T-helper 9 cell (primary cell): ENCODE data around the gene SPEM1.

ENCODE experiments used
- DNase-seq: peaks from one replicate; pipeline ENCODE4 v3.0.0-alpha.2; 2020

The SPEM1 gene

GRCh38 chr17:7403043-7403726 is 16.9 kb upstream of the SPEM1 start:
- peak; percentile 25 for DNase-seq

DNA sequence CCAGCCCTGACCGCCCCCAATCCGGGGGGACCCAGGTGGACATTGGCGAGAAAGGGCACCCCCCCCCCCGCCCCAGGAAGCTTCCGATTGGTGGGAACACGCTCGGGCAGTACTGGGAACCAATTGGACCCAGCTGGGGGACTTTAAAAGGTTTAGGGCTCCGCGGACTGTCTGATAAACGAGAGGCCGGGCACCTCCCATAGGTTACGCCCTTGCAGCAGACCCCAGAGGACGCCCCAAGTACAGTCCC is 16.5 kb upstream of the SPEM1 start:
- DNase-seq, result no peak

DNA sequence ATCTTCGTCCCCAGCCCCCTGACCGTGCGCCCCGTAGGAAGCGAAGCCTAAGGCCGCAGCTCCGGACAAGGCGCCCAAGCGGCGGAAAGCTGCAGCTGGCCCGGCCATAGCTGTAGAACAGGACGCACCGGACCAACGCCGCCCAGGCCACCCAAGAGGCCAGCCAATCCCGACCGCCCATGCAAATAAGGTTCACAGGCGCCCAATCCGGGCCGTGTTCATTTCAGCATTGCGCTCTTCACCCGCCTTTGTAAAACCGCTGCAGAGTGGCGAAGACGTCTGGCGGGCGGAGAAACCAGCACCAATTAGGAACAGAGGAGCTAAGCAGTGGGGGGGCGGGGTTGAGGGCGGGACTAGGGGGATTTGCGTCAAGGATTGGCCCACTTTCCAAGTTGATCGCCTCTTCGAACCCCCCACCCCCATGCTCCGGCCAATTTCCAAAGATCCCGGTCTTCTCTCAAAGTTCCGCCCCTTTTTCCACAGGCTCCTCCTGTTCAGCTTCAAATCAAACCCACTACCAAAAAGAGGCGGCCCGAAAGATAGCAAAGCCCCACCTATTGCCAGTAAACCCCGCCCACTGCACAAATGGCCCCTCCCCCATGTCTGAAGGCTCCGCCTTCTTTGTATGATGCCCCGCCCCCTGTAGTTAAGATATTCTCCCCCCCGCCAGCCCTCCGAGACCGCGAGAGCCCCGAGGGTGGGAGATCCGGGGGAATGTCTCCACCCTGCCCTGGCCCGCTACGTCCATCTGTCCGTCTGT is 16.0 kb upstream of the SPEM1 start, which contains the start of gene TMEM256:
TSS of gene TMEM256 (minus strand) at position 121 of the 760 bp plus-strand sequence. CDS start at position 108, 13 bp downstream.
- peak; percentile 96 for DNase-seq

DNA sequence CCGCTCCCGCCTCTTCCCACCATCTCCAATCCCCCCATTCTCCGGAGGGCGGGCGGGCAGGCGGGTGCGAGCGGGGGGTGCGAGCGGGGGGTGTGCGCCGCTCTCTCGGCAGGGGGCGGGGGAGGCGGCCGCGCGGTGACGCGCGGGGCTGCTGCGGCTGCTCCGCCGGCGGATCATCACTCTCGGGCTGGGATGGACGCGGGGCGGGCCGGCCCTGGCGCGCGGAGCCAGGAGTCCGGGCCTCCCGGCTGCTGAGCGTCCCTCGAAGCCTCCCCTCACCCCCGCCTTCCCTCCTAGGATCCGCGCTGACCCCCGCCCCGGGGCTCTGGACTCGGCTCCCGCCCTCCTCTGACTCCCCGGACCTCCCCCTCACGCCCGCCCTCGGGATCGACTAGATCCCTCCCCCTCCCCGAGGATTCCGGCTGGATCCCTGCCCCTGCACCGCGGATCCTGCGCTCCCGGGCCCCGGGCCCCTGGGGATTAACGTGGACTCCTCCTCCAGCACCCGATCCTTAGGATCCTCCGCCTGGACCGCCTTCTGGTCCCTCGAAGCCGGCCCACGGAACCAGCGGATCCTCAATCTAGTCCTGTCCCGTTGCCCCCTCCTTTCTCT is 15.3 kb upstream of the SPEM1 start:
- peak; percentile 70 for DNase-seq

GRCh38 chr17:7405350-7406234 is 14.5 kb upstream of the SPEM1 start:
- DNase-seq, result no peak

- no peak for DNase-seq
These were observed 13.8 kb upstream of the SPEM1 start for GRCh38 chr17:7406235-7406825.

GRCh38 chr17:7407082-7407481 is 13.0 kb upstream of the SPEM1 start:
- DNase-seq, result no peak

- DNase-seq, result no peak
These were observed 12.5 kb upstream of the SPEM1 start, which contains the start of gene NLGN2 for GRCh38 chr17:7407485-7408251. Gene NLGN2, plus strand, starts transcription at chr17:7407845. Its CDS starts 411 bp downstream, at chr17:7408256.

GRCh38 chr17:7408252-7408727 is 11.8 kb upstream of the SPEM1 start:
- no peak for DNase-seq

DNA sequence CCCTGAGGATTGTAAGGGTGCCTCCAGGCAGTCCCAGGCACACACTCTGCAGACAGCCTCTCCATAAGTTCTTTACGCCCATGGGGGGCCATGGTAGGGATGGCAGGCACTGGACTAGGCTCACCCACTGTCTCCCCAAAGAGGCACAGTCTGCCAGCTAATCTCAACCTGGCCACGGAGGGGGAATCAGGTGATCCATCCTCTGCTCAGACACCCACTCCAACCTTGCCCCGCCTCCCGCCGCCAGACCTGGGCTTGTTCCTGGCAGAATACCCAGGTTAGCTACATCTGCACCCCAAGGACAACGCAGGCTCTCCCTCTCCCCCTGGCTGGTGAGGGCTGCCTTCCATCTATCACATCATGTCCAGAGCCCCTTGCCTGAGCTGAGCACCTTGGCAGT is 11.3 kb upstream of the SPEM1 start:
- no peak for DNase-seq

- DNase-seq, result no peak
These were observed 10.4 kb upstream of the SPEM1 start for GRCh38 chr17:7409716-7410115.

- no peak for DNase-seq
These were observed 9.3 kb upstream of the SPEM1 start for GRCh38 chr17:7410634-7411426.

DNA sequence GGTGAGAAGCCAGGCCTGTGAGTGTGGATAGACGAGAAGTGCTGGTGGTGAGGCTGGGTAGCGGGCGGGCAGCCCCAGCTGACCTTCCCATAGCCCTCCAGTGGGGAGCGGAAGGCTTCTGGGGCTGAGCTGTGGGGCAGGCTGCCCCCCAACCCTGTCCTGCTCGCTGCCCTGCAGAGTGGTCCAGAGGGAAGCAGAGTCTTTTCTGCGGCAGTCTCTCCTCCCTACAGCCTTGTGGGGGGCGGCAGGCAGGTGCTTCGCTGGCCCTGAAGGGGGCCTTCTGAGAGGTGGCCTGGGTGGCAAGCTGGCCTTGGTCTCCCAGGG is 8.7 kb upstream of the SPEM1 start:
- no peak for DNase-seq

GRCh38 chr17:7413346-7413985 is 6.7 kb upstream of the SPEM1 start:
- no peak for DNase-seq

GRCh38 chr17:7414837-7415236 is 5.3 kb upstream of the SPEM1 start:
- no peak for DNase-seq

DNA sequence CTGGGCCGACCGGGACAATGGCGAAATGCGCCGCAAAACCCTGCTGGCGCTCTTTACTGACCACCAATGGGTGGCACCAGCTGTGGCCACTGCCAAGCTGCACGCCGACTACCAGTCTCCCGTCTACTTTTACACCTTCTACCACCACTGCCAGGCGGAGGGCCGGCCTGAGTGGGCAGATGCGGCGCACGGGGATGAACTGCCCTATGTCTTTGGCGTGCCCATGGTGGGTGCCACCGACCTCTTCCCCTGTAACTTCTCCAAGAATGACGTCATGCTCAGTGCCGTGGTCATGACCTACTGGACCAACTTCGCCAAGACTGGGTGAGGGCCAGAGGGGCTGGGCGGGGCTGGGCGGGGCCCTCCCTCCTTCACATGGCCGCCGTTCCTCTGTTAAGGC is 4.3 kb upstream of the SPEM1 start:
- no peak for DNase-seq

- no peak for DNase-seq
These were observed 3.8 kb upstream of the SPEM1 start for GRCh38 chr17:7416323-7416722.

DNA sequence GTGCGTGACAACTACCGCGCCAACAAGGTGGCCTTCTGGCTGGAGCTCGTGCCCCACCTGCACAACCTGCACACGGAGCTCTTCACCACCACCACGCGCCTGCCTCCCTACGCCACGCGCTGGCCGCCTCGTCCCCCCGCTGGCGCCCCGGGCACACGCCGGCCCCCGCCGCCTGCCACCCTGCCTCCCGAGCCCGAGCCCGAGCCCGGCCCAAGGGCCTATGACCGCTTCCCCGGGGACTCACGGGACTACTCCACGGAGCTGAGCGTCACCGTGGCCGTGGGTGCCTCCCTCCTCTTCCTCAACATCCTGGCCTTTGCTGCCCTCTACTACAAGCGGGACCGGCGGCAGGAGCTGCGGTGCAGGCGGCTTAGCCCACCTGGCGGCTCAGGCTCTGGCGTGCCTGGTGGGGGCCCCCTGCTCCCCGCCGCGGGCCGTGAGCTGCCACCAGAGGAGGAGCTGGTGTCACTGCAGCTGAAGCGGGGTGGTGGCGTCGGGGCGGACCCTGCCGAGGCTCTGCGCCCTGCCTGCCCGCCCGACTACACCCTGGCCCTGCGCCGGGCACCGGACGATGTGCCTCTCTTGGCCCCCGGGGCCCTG is 3.0 kb upstream of the SPEM1 start:
- no peak for DNase-seq

- no peak for DNase-seq
These were observed 1.5 kb upstream of the SPEM1 start for GRCh38 chr17:7418472-7419152.
